HUES6 (cell line): Measurements from ENCODE around the gene MARK1.

Experiments used
- H3K27ac ChIP-seq: 2 replicates; pipeline ENCODE4 v1.7.0; 2013; ENCODE audit warnings: low read depth, mild to moderate bottlenecking, low read length, inconsistent platforms
- H3K27me3 ChIP-seq: 2 replicates; pipeline ENCODE4 v1.6.1; 2013; ENCODE audit warnings: low read length; ENCODE audit not compliant: control insufficient read depth, insufficient read depth
- H3K36me3 ChIP-seq: 2 replicates; pipeline ENCODE4 v1.6.1; 2013; ENCODE audit warnings: low read length; ENCODE audit not compliant: control insufficient read depth, insufficient read depth
- H3K4me1 ChIP-seq: 2 replicates; pipeline ENCODE4 v1.6.1; 2013; ENCODE audit warnings: low read length; ENCODE audit not compliant: control insufficient read depth, insufficient read depth
- H3K4me3 ChIP-seq: 2 replicates; pipeline ENCODE4 v1.5.1; 2013; ENCODE audit warnings: low read depth, low read length
- H3K9ac ChIP-seq: one replicate; pipeline ENCODE4 v1.6.1; 2013; ENCODE audit warnings: mild to moderate bottlenecking, low read length
- H3K9me3 ChIP-seq: 2 replicates; pipeline ENCODE4 v1.6.1; 2013; ENCODE audit warnings: low read depth, low read length; ENCODE audit not compliant: control insufficient read depth, insufficient read depth

The MARK1 gene

DNA sequence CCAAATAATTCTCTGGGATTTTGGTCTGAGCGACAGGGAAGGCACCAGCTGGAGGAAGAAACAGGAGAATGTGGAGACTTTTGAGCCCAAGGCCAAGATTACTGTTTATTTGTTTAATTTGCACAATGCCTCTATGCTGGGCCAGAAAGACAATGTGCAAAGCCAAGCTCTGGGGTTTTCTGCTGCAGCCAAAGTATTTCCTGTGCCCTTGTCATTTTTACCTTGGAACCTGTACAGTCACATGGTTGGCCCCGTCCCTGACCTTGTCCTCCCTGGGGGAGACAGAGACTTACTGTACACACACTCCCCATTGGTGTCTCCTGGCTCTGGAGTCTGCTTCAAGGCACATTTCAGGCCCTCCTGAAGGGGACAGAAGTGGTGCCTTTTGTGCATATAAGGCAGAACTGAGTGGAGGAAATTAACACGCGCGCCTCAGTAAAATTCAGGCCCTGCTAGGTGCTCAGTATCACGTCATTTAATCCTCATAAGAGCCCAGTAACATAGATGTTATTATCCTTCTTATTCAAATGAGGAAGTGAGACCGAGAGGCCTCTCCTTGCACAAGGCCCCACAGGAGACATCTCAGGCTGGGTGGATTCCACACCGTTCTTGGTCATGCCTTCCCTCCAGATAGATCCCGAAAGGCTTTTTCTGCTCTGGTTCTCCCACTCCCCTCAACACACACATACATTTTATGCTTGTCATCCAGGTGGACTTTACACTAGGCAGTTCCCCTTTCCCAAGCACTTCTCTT, 183.3 kb downstream of the MARK1 start:
- peaks cover 3% of the 10 kb centered on the region; the same call in 1 of the 2 replicates for H3K4me1 ChIP-seq
- no peak overlapping the region for H3K27ac ChIP-seq
- peaks cover 16% of the 10 kb centered on the region for H3K9me3 ChIP-seq
- H3K36me3 ChIP-seq, result no peaks in the 10 kb centered on the region
- no peak overlapping the region for H3K4me3 ChIP-seq
- H3K27me3 ChIP-seq, result no peaks in the 10 kb centered on the region
- H3K9ac ChIP-seq, result no peak overlapping the region
